HG02588 (cell line): ENCODE data around the gene C19orf38.
"Not testable (repeated sequence)": the region's sequence is repeated elsewhere in the genome, so short reads cannot be mapped to it uniquely, and the experiment has no call there.

Experiments
- ATAC-seq: cut with Tn5 transposase; IDR thresholded peaks from one replicate; pipeline ENCODE4 v1.9.1; 2021; ENCODE audit warnings: mild to moderate bottlenecking, moderate library complexity; ENCODE audit not compliant: unreplicated experiment

C19orf38 gene

DNA sequence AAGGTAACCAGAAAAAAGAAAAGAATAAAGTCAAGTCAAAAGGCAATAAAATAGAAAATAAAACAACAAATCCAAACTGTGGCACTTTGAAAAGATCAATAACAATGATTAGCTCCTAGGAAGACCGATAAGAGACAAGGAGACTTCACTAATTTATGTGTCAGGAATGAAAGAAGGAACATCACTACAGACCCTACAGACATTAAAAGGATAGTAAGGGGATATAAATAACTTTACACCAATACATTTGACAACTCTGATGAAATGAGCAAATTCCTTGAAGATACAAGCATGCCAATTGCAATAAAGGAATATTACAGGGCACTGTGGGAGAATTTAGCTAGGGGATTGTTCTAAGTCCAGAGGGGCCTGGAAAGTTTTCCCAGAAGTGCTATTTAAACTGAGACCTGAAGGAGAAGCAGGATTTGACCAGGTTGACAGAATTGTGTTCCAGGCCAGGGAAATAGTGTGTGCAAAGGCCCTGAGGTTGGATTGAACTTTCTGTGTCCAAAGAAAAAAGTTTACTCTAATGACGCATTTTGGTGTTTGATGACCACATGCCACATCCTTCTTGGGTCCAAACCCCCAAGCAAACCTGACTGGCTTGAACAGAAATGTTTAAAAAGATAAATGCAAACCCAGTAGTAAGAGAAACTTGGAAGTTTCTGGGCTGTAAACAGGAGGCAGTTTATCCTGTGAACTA lies 1.6 kb upstream of the C19orf38 start:
- ATAC-seq = no peak

DNA sequence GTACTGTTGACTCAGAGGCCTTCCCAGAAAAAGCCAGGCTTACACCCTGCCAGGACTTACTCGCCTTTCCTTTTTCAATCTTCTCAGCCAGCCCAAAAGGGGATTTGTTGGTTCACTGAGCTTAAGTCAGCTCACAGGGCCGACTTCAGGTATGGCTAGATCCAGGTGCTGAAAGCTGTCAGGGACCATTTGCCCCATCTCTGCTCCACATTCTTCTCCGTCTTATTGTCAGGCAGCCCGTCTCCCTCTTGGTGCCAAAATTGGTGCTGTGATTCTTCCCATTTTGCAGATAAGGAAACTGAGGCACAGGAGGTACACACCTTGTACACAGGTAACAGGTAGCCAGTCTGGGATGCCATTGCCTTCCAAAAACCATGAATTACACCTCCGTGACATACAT lies 2.4 kb downstream of the C19orf38 start:
- no peak for ATAC-seq

DNA sequence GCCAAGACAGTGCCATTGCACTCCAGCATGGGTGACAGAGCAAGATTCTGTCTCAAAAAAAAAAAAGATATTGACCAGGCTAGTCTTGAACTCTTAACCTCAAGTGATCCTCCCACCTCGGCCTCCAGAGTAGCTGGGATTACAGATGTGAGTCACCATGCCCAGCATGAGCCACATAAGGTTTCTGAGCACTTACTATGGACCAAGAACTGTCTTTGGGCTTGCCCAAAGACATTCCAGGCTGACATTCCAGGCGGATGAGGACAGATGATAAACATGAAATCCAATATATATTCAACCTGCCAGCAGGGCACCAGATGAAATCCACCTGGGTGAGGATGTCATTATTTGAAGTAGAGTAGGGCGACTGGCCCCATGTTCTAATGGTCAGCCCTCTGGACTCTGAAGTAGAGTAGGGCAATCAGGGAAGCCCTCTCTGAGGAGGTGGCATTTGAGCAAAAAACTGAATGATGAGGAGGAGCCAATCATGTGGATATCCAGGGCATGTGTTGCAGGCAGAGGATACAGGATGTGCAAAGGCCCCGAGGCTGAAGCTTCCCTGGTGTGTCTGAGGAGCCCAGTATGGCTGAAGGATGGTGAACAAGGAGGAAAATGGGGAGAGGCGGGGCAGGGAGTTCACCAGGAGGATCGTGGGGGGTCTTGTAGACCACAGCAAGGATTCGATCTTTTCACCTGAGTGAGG lies 4.0 kb downstream of the C19orf38 start:
- ATAC-seq = no peak

DNA sequence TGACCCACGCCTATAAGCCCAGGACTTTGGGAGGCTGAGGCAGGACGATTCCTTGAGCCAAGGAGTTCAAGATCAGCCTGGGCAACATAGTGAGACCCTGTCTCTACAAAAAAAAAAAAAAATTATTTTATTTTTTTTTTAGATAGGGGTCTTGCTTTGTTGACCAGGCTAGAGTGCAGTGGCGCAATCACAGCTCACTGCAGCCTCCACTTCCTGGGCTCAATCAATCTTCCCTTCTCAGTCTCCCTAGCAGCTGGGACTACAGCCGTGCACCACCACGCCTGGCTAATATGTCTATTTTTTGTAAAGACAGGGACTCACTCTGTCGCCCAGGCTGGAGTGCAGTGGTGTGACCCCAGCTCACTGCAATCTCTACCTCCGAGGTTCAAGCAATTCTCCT lies 4.7 kb downstream of the C19orf38 start:
- no peak for ATAC-seq

DNA sequence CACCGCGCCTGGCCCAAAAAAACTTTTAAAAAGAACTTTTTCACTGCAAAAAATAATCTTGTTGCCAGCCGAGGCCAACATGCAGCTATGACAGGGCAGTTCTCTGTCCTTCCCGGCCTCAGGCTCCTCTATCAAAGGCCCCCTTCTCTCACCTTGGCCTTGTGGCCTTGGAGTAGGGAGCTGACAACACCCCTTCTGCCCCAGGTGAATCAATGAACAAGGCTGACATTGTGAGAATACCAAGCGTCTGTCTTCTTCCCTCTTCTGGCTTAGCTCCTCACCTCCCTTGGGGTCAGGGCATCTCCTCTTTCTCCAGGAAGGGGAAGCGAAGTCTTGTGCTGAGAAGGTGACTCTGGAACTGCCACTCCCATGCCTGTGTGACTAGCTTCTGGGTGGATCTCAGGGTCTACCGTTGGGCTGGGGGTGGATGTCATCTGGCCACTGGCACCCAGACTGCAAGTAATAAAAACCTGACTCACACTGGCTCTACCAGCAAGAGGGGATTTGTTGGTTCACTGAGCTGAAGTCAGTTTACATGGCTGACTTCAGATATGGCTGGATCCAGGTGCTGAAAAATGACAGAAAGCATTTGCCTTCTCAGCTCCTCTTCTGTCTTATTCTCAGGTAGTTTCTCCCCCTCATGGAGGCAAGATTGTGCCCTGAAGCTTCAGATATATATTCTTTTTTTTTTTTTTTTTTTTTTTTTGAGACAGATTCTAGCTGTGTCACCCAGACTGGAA lies 6.3 kb downstream of the C19orf38 start:
- ATAC-seq = no peak

DNA sequence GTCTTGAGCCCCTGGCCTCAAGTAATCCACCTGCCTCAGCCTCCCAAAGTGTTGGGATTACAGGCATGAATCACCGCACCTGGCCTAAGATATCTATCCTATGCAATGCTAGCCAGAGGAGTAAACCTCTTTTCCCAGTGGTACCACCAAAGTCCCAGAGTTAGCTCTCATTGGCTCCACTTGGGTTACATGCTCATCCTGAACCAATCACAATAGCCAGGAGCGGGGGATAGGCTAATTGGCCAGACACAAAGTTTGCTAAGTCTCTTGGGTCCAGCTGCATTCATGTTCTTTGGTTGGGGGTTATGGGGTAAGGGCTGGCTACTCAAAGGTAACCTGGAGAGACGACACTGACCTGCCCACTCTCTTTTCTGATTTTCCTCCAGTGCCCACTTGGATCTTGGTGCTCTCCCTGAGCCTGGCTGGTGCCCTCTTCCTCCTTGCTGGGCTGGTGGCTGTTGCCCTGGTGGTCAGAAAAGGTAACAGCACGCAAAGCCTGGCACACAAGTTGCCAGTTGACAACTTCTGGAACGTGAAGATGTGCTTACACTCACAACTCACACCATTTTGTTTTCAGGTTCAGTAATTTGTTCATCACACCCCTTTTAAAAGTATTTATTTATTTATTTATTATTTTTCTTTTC lies 7.8 kb downstream of the C19orf38 start:
- ATAC-seq = no peak

DNA sequence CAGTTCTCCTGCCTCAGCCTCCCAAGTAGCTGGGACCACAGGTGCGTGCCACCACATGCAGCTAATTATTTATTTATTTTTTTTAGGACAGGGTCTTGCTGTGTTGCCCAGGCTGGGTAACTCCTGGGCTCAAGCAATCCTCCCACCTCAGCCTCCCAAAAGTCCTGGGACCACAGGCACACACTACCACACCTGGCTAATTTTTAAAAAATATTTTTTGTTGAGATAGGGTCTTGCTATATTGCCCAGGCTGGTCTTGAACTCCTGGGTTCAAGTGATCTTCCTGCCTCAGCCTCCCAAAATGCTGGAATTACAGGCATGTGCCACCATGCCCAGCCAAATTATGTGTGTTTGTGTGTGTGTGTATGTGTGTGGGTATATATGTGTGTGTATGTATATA lies 8.7 kb downstream of the C19orf38 start:
- not testable (repeated sequence) for ATAC-seq

DNA sequence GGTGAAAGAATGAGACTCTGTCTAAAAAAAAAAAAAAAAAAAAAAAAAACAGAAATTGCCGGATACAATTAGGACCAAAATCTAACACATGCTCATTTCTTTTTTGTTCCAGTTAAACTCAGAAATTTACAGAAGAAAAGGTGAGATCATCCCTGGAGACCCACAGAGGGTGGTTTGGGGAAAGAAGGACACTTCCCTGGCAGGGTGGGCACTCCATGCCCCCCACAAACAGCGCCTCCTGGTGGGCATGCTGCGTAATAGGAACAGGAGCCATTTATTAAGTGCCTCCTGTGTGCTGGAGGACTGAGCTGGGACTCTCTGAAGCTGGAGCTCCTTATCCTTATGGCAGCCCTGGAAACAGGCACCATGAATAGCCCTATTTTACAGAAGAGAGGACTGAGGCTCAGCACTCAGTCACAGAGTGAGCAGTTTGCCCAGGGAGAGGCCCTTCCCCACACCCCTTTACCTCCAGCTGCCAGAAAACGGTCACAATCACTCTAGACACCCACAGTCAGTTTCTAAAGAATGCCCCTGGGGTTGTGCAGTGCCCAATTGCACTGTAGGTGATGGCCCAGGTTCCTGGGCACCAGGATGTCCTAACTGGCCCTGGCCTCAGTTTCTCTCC lies 10.1 kb downstream of the C19orf38 start:
- ATAC-seq = no peak

DNA sequence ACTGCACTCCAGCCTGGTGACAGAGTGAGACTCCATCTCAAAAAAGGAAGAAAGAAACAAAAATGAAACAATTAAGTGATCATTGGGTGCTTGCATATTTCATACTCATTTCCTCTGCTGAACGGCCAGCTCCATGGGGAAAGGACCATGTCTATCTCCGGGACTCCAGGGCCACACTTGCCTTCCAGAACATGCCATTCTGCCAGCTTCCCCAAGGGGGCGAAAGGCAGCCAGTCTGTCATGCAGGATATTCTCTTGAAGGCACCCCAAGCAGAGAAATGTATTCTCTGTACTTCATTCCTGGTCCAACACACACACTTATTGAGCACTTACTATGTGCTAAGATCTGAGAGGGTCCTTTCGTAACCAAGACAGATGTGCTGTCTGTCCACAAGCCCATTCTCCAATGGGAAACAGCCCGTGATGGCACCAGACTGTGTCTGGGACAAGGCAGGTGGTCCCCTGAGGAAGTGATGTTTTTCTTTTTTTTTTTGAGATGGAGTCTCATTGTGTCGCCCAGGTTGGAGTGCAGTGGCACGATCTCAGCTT lies 13.0 kb downstream of the C19orf38 start:
- ATAC-seq = no peak

DNA sequence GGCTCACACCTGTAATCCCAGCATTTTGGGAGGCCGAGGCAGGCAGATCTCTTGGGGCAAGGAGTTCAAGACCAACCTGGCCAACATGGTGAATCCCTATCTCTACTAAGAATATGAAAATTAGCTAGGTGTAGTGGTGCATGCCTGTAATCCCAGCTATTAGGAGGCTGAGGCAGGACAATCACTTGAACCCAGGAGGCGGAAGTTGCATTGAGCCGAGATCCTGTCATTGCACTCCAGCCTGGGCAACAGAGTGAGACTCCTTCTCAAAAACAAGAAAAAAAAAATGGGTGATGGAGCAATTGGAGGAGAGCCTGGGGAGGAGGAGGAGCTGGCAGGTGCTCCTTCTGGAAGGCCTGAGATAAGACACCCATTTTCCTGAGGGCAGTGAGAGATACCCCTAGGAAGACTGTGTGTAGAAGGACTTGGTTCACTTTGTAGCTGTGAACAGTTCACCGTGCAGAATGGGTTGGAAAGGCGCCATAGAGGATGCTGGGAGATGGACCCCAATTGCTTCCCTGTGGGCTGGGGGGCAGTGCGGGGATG lies 14.4 kb downstream of the C19orf38 start:
- no peak for ATAC-seq

DNA sequence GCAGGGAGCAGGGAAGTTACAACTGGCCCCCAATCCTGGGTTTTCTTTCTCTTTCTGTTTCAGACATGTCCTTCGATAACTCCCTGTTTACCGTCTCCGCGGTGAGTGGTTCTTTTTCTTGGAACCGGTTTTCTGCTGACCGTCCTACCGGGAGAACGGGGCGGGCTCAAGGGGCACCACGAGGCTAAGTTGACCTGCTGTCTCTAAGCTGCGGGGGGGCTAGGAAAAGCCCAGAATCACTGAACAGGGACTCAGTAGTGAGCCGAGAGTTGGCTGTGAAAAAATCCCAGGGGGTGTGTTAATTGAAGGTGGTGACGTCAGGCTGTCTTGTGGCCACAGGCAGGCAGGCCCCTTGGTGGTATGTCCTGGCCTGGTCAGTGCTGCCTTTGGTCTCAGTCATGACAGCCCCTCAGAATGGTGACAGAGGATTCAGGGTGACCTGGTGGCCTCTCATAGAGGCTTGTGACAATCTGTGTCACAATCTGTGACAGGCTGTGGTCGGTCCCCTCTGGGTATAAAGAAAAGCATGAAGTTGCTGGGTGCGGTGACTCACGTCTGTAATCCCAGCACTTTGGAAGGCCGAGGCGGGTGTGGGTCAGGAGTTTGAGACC lies 15.0 kb downstream of the C19orf38 start:
- ATAC-seq = no peak

DNA sequence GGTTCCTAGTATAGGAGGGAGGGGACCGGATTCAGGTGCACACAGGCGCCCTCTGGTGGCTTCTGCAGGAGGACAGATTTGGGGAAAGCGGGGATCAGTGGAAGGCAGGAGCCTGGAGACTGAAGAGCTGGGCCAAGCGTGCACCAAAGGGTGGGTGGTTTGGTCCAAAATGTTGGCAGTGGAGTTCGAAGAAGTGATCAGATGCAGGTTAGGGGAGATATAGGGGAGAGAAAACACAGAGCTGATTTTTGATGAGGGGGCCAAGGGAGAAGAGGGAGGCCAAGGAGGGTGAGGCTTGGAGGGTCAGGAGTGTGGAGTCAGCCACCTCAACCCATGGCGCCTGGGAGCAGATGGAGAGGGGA lies 16.3 kb downstream of the C19orf38 start:
- no peak for ATAC-seq

DNA sequence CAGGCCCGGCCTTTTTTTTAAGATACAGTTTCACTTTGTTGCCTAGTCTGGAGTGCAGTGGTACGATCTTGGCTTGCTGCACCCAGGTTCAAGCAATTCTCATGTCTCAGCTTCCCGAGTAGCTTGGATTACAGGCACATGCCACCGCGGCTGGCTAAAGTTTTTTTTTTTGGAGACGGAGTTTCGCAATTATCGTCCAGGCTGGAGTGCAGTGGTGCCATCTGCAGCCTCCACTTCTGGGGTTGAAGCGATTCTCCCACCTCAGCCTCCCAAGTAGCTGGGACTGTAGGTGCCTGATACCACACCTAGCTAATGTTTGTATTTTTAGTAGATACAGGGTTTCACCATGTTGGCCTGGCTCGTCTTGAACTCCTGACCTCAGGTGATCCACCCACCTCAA lies 18.3 kb downstream of the C19orf38 start:
- no peak for ATAC-seq

DNA sequence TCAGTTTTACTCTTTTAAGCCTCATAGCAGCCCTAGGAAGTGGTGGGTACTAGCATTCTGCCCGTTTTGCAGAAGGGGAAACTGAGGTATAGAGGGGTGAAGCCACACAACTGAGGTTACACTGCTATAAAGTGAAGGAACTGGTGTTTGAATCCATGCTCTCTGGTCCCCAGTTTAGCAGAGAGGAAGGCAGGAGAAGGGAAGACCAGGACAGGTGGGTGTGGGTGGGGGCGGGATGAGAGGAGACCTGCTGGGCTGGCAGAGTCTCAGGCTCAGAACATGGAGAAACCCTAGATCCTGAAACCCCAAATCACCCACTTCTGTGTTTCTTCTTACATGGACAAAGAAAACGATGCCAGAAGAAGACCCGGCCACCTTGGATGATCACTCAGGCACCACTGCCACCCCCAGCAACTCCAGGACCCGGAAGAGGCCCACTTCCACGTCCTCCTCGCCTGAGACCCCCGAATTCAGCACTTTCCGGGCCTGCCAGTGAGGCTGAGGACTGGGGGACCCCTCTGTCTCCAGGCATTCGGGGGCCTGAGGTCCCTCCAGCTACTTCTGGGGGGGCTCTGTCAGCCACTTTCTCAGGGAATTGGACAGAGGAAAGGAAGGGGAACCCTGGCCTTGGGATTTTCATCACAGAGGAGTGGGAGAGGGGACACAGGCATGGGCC lies 20.8 kb downstream of the C19orf38 start:
- ATAC-seq = no peak

DNA sequence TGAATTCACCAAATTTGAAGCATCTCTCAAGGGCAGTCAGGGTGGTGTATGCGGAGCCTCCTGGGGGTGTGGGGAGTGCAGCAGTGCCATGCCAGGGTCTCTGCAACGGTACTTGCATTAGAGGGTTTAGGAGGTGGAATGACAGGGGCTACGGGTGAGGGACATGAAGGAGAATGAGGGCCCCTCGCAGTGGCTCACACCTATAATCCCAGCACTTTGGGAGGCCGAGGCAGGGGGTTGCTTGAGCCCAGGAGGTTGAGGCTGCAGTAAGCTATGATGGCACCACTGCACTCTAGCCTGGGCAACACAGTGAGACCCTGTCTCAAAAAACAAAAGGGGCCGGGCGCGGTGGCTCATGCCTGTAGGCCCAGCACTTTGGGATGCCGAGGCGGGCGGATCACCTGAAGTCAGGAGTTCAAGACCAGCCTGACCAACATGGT lies 21.7 kb downstream of the C19orf38 start:
- ATAC-seq = not testable (repeated sequence)

DNA sequence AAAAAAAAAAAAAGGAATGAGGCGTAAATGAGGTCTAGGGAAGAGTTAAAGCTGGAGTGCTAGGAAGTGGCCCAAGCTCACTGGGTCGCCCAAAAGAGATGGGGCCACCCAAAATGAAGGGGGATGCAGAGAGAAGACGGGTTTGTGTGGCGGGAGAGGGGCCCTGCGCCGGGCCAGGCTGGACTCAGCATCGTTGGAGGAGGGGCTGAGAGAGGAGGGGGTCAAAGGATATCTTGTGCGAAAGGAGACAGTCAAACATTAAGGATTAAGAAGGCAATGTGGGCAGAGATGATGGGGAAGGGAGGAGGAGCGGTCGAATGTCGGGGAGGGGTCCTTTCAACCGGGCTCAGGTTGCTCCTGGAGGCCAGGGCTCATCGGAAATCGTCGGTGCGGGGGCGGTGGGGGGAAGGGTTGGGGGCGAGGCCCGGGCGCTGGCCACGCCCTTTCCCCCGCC lies 22.3 kb downstream of the C19orf38 start:
- ATAC-seq = no peak

DNA sequence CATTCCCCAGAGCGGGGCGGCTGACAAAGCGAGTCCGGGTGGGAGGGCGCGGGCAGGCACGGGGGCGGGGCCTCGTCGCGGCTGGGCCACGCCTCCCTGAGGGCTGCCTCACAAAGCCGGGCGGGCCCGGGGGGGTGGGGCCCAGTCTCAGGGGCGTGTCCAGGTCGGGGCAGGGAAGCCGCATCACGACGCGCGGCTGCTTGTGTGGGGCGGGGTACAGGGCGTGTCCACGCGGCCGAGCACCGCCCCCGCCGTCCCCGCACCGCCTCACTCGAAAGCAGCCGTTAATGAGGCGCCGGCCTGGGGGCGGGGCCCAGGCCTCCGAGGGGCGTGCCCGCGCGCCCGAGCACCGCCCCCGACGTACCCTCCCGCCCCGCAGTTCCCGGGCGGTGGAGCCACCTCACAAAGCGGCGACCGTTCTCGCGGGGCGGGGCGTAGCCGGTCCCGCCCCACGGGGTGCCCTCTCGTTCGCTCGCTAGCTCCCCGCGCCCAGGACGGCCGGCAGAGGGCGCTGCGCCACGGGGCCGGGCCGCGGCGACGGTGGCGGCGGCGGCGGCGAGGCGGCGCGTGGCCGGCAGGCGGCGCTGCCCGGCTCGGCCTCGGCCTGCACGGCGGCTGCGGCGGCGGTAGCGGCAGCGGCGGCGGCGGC lies 22.9 kb downstream of the C19orf38 start, which contains the start of gene CARM1:
Gene CARM1 (plus strand): TSS at position 599 of the 649 bp plus-strand sequence. CDS start 150 bp downstream, outside the sequence.
- ATAC-seq = peak; percentile 69

DNA sequence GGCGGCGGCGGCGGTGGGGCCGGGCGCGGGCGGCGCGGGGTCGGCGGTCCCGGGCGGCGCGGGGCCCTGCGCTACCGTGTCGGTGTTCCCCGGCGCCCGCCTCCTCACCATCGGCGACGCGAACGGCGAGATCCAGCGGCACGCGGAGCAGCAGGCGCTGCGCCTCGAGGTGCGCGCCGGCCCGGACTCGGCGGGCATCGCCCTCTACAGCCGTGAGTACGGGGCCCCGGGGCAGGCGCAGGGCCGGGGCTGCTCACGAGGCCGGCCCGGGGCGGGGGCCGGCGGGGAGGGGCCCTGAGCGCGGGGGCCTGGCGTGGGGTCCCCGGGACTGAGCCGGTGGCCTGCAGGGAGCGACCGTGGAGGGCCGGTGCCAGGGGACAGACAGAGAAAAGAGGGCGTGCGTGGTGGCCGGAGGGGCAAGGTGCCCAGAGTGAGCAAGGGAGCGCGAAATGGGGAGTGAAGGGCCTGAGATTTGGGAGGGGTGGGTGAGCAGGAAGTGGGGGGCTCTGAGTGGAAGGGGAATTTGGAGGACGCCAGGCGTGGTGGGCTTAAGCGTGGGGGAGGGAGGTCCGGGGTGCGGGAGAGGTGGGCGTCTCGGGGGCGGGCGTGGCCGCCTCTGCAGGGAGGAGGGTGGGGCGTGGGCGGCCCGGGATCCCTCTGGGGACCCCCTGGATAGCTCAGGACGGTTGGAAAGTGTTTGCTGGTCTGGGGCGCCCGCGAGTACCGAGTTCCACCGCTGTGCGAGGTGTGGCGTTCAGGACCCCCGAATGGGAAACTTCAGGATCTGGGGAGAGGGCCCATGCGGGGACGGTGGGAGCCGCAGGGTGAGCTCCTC lies 23.7 kb downstream of the C19orf38 start:
- peak; percentile 14 for ATAC-seq
